DND-41 (cell line): ENCODE data around the gene DPM3.
"Not testable (repeated sequence)": the region's sequence is repeated elsewhere in the genome, so short reads cannot be mapped to it uniquely, and the experiment has no call there.

Experiments
- EZH2 ChIP-seq: IDR thresholded peaks from 3 replicates; pipeline ENCODE4 v1.6.1; 2012; ENCODE audit warnings: borderline replicate concordance, low read depth, mild to moderate bottlenecking, moderate library complexity, low read length, inconsistent platforms; ENCODE audit not compliant: severe bottlenecking
- TF ChIP-seq, protein P1 (sequence below): IDR thresholded peaks from 2 replicates; pipeline ENCODE4 v1.5.1; 2012; ENCODE audit warnings: borderline replicate concordance, low read length, moderate library complexity, mild to moderate bottlenecking; ENCODE audit not compliant: poor library complexity, severe bottlenecking; ENCODE audit errors: extremely low read depth

DNA sequence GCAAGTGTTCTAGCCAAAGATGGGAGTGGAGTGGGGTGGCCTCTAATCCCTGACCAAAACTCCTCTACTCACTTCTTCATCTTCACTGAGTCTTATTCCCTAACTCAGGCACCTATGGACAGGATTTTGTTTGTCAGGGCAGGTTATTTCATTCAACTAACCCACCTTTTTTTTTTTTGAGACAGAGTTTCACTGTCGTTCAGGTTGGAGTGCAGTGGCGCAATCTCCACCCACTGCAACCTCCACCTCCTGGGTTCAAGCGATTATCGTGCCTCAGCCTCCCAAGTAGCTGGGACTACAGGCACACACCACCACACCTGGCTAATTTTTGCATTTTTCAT, 27.7 kb upstream of the DPM3 start:
- TF ChIP-seq, protein P1, sequence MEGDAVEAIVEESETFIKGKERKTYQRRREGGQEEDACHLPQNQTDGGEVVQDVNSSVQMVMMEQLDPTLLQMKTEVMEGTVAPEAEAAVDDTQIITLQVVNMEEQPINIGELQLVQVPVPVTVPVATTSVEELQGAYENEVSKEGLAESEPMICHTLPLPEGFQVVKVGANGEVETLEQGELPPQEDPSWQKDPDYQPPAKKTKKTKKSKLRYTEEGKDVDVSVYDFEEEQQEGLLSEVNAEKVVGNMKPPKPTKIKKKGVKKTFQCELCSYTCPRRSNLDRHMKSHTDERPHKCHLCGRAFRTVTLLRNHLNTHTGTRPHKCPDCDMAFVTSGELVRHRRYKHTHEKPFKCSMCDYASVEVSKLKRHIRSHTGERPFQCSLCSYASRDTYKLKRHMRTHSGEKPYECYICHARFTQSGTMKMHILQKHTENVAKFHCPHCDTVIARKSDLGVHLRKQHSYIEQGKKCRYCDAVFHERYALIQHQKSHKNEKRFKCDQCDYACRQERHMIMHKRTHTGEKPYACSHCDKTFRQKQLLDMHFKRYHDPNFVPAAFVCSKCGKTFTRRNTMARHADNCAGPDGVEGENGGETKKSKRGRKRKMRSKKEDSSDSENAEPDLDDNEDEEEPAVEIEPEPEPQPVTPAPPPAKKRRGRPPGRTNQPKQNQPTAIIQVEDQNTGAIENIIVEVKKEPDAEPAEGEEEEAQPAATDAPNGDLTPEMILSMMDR, result not testable (repeated sequence)
- TF ChIP-seq EZH2, result not testable (repeated sequence)
